A549 (cell line): Measurements from ENCODE around the gene CENPK.

ENCODE experiments used
- BHLHE40 ChIP-seq: IDR thresholded peaks from 2 replicates; pipeline ENCODE4 v1.6.1; 2012; ENCODE audit warnings: low read depth, low read length, inconsistent platforms
- CHD2 ChIP-seq: fragments of 150-350 bp; IDR thresholded peaks from 2 replicates; pipeline ENCODE4 v1.6.1; 2014; ENCODE audit warnings: low read length; ENCODE audit not compliant: partially characterized antibody
- EP300 ChIP-seq, 2 experiments: fragments of >200 bp; sonication (Bioruptor Twin); formaldehyde crosslinking; IDR thresholded peaks; 2 replicates in 1 of 2; 3 replicates in 1 of 2; pipeline ENCODE4 v1.6.1; 2016 to 2017
- FOSL2 ChIP-seq, 2 experiments: fragments of 450-650 bp in 1 of 2; fragments of >200 bp in 1 of 2; sonication (Bioruptor Twin) in 1 of 2; formaldehyde crosslinking; IDR thresholded peaks; 2 replicates each; pipeline versions ENCODE4 v1.5.0 to v1.6.1; 2016 to 2020; ENCODE audit warnings: mild to moderate bottlenecking in 1 of 2, moderate library complexity in 1 of 2
- HDAC2 ChIP-seq: fragments of 200-600 bp; sonication (generic); IDR thresholded peaks from 2 replicates; pipeline ENCODE4 v1.6.1; 2016
- HOXB13 ChIP-seq: fragments of 250-450 bp; sonication (Bioruptor Pico); IDR thresholded peaks from 2 replicates; pipeline ENCODE4 v1.5.0; 2020; ENCODE audit warnings: low read depth, mild to moderate bottlenecking, moderate library complexity
- JUN ChIP-seq, 2 experiments: fragments of >200 bp; sonication (Bioruptor Twin); formaldehyde crosslinking; IDR thresholded peaks; 2 replicates in 1 of 2; 3 replicates in 1 of 2; pipeline ENCODE4 v1.6.1; 2016 to 2017
- RAD21 ChIP-seq, 2 experiments: fragments of >200 bp in 1 of 2; sonication (Bioruptor Twin) in 1 of 2; formaldehyde crosslinking in 1 of 2; IDR thresholded peaks in 1 of 2; conservative IDR thresholded peaks in 1 of 2; 2 replicates in 1 of 2; 3 replicates in 1 of 2; pipeline ENCODE4 v1.6.1; 2012 to 2018; ENCODE audit warnings: inconsistent platforms in 1 of 2
- TF ChIP-seq, protein P1 (sequence below): fragments of >200 bp; sonication (Bioruptor Twin); formaldehyde crosslinking; IDR thresholded peaks from 3 replicates; pipeline ENCODE4 v1.5.1; 2016
- TF ChIP-seq, protein P2 (sequence below): fragments of 200-600 bp; sonication (generic); IDR thresholded peaks from 2 replicates; pipeline ENCODE4 v1.6.1; 2016; ENCODE audit warnings: antibody characterized with exemption, mild to moderate bottlenecking, moderate library complexity

DNA sequence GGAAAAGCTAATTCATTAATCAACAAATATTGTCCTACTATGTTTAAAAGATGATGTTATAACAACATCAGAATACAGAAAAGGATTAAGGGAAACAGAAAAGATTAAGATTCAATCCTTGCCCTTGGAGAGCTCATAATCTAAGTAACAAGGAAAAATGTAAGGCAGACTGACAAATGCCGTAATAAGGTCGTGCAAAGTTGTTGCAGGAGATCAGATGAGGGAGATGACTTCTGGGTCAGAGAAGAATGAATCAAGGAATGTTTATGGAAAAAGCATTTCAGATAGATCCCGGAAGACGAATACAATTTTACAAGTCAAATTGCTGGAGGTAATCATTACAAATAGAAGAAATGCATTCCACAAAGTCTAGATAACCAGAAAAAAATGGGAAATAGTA lies 87.6 kb downstream of the CENPK start:
- TF ChIP-seq, protein P1, sequence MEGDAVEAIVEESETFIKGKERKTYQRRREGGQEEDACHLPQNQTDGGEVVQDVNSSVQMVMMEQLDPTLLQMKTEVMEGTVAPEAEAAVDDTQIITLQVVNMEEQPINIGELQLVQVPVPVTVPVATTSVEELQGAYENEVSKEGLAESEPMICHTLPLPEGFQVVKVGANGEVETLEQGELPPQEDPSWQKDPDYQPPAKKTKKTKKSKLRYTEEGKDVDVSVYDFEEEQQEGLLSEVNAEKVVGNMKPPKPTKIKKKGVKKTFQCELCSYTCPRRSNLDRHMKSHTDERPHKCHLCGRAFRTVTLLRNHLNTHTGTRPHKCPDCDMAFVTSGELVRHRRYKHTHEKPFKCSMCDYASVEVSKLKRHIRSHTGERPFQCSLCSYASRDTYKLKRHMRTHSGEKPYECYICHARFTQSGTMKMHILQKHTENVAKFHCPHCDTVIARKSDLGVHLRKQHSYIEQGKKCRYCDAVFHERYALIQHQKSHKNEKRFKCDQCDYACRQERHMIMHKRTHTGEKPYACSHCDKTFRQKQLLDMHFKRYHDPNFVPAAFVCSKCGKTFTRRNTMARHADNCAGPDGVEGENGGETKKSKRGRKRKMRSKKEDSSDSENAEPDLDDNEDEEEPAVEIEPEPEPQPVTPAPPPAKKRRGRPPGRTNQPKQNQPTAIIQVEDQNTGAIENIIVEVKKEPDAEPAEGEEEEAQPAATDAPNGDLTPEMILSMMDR, result no peak
- TF ChIP-seq CHD2, result no peak
- no peak for TF ChIP-seq HOXB13 (CRISPR knock-in tag)
- no peak for TF ChIP-seq FOSL2 (IDR thresholded peaks at IDR 0.05)
- TF ChIP-seq FOSL2 (CRISPR knock-in tag; IDR thresholded peaks at IDR 0.05), result no peak
- TF ChIP-seq HDAC2, result no peak
- no peak for TF ChIP-seq EP300 (IDR thresholded peaks at IDR 0.05)
- TF ChIP-seq, protein P2, sequence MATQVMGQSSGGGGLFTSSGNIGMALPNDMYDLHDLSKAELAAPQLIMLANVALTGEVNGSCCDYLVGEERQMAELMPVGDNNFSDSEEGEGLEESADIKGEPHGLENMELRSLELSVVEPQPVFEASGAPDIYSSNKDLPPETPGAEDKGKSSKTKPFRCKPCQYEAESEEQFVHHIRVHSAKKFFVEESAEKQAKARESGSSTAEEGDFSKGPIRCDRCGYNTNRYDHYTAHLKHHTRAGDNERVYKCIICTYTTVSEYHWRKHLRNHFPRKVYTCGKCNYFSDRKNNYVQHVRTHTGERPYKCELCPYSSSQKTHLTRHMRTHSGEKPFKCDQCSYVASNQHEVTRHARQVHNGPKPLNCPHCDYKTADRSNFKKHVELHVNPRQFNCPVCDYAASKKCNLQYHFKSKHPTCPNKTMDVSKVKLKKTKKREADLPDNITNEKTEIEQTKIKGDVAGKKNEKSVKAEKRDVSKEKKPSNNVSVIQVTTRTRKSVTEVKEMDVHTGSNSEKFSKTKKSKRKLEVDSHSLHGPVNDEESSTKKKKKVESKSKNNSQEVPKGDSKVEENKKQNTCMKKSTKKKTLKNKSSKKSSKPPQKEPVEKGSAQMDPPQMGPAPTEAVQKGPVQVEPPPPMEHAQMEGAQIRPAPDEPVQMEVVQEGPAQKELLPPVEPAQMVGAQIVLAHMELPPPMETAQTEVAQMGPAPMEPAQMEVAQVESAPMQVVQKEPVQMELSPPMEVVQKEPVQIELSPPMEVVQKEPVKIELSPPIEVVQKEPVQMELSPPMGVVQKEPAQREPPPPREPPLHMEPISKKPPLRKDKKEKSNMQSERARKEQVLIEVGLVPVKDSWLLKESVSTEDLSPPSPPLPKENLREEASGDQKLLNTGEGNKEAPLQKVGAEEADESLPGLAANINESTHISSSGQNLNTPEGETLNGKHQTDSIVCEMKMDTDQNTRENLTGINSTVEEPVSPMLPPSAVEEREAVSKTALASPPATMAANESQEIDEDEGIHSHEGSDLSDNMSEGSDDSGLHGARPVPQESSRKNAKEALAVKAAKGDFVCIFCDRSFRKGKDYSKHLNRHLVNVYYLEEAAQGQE, result no peak
- no peak for TF ChIP-seq JUN (IDR thresholded peaks at IDR 0.05)
- TF ChIP-seq BHLHE40, result no peak
- no peak for TF ChIP-seq RAD21 (conservative IDR thresholded peaks at IDR 0.05 in 1 of 2, IDR thresholded peaks at IDR 0.05 in 1 of 2)
